ENCODE data around the gene TP53RK.
"Not testable (repeated sequence)": the region's sequence is repeated elsewhere in the genome, so short reads cannot be mapped to it uniquely, and the experiment has no call there.

The TP53RK gene

DNA sequence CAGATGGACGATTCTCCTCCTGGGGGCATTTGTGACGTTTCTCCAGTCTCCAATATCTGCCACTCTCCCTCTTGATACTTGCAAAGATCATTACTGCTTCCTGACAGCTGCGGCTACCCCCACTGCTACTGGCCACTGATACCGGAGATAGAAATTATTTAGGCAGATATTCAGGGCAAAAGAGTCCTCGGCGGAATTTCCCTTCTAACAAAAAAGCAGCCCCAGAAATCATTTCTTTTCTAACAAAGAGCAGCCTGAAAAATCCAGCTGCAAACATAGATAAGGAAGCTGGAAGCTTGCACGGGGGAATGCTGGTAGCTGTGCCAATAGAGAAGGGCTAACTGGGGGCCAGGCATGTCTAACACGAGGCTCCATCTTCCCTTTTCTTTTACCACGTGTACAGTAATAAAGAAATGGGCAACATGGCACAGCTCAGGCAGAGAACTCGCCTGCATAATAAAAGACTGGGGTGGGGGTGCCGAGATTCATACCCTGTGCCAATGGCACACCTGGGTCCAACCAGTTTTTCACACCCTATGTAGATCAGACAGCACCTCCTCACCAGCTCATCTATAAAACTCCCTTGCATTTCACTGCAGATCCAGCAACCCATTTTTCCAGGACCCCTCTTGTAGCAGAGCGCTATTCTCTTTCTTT lies 6.1 kb downstream of the TP53RK start:
- DNase-seq (ENCODE audit: low read depth): no peak

DNA sequence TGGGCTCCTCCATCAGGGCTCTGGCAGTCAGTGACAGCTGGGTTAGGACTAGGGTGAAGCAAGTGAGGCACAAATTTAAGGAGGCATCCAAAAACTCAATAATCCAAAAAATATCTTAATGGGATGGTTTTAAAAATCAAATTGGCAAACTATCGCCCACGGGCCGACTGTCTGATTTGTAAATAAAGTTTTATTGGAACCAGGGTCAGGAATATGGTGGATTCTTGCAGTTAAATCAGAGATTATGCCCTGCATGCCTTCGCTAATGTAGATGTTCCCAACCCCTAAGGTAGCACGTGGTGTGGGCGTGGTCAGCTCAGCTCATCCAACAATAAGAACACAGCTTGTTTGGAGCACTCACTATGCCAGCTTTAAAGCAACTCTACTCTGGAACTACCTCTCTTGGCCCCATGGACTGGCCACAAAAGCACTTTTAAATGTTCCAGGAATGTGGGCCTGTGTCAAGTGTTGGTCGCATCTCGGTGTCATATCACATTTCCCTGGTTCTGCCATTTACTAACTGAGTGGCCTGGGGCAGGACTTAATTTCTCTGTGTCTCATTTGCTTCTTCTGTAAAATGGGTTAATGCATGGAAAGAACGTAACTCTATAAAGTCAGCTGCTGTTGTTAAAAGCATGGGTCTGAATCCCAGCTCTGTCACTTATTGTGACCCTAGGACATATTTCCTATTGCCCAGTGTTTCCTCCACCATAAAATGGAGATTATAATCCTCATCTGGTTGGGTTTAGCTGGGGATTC lies 7.0 kb downstream of the TP53RK start:
- DNase-seq (ENCODE audit: low read depth): no peak

DNA sequence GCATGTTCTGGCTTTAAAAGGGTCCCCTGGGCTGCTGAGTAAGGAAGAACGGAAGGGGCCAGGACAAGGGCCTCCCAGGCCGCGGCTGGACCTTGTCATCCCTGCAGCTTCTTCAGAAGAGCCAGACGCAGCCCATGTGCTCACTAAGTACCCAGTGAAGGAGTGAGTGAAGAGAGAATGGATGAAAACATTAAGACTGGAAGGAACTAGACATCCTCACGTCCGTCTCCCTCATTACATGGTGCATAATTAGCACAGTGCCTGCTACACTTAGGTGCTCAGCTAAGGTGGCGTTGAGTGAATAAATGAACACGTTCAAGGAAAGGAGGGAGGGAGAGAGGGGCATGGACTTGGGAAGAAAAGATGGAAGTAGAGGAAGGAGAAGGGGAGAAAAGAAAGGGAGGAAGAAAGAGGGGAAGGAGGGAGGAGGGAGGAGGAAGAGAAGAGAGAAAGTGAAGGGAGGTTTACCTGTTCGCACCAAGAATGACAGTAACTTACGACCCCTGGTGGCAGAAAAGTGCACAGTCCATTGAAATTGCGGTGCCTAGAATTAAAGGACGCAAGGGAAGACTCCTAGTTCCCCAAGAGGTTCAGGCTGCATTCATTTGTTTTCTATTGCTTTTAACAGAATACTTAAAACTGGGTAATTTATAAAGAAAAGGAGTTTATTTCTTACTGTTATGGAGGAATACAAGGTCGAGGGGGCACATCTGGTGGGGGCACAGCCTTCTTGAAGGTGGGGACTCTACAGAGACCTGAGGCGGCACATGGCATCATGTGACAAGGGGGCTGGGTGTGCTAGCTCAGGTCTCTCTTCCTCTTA lies 8.0 kb downstream of the TP53RK start:
- DNase-seq (ENCODE audit: low read depth): peak; percentile 32

DNA sequence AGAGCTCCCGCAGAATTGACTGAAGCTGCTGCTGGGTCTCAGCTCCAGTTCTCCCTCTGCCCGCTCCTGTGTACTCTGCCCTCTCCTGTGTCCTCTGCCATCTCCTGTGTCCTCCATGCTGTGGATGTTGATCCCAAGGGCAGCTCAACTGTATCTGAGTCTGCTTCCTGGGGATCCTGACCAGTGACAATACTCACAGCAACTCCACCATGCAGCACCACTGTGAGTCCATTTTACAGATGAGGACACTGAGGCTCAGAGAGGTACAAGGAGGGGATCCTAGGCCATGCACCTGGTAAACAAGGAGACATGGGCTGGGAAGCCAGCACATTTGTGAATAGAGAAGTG lies 8.6 kb downstream of the TP53RK start:
- no peak for DNase-seq (ENCODE audit: low read depth)

DNA sequence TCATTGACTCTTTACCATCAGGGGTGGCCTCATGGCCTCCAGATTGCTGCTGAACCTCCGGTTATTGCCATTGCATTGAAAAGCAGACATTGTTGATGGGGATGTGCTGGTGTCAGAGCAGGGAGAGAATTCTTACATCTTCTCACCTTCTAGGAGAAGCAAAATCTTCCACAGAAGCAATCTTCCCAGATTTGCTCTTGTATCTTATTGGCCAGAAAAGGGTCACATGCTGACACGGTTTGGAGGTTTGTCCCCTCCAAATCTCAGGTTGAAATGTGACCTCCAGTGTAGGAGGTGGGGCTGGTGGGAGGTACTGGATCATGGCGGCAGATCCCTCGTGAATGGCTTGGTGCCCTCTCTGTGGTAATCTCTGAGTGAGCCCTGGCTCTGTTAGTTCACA lies 10.7 kb downstream of the TP53RK start:
- no peak for DNase-seq (ENCODE audit: low read depth)

DNA sequence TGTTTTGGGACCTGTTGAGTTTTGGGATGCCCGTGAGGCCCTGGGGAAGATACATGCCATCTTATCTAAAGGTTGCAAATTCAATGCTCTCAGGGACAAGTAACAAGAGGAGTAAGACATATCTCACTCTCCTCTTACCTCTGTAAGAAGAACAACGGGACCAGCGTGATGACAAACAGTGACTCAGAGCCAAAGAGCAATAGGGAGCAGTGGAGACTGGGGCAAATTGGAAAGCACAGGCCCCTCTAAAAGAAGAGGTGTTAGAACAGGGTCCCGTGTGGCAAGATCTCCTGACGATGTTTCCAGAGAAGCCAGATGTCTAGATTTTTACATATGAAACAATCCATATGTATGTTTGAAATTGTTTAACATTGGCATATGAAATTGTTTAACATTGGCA lies 11.6 kb downstream of the TP53RK start:
- no peak for DNase-seq (ENCODE audit: low read depth)

DNA sequence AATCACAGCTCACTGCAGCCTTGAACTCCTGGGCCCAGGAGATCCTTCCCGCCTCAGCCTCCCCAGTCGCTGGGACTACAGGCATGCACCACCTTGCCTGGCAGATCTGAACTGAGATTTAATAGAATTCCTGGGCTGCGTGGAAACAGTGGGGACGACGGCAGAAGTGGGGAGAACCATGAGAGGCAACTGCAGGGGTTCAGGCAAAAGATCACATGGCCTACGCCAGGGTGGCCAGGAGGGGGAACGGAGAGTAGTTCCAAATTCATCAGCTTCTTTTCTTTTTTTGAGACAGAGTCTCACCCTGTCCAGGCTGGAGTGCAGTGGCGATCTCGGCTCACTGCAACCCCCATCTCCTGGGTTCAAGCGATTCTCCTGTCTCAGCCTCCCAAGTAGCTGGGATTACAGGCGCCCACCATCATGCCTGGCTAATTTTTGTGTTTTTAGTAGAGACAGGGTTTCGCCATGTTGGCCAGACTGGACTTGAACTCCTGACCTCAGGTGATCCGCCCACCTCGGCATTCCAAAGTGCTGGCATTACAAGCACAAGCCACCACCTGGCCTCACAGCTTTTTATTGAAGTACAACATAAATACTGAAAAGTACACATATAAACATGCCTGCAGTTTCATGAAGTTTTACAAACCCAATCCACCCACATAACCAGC lies 12.5 kb downstream of the TP53RK start:
- DNase-seq (ENCODE audit: low read depth): not testable (repeated sequence)

DNA sequence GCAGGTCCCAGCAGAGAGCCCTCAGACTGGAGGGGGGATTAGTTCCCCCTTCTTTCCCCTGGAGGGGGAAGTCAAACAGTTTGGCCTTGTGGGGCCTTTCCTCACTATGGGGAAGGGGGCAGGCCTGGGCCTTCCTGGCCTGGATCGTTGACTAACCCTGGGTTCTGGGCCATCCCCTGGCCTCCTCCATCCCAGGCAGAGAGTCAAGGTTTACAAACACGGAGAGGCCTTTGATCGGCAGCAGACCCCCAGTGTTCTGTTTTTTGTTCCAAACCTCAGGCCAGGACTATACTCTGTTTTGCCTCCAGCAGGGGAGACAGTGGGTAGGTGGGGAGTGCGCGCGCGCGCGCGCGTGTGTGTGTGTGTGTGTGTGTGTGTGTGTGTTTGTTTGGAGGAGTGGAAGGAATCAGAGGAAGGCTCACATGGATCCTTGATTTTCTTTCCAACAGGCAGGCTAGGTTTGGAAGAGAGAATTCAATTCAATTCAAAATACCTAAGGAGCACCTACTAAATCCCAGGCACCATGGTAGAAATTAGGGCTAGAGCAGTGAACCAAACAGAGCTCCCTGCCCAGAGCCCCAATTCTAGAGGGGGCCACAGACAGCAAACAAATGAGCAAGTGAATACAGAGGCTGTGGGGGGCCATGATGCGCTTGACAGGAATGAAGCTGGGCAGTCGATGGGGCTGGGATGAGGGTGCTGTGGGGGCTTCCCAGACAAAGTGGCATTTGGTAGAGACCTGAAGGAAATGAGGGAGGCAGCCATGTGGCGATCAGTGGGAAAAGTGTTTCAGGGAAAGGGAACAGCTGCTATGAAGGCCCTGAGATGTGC lies 14.8 kb downstream of the TP53RK start:
- no peak for DNase-seq (ENCODE audit: low read depth)

DNA sequence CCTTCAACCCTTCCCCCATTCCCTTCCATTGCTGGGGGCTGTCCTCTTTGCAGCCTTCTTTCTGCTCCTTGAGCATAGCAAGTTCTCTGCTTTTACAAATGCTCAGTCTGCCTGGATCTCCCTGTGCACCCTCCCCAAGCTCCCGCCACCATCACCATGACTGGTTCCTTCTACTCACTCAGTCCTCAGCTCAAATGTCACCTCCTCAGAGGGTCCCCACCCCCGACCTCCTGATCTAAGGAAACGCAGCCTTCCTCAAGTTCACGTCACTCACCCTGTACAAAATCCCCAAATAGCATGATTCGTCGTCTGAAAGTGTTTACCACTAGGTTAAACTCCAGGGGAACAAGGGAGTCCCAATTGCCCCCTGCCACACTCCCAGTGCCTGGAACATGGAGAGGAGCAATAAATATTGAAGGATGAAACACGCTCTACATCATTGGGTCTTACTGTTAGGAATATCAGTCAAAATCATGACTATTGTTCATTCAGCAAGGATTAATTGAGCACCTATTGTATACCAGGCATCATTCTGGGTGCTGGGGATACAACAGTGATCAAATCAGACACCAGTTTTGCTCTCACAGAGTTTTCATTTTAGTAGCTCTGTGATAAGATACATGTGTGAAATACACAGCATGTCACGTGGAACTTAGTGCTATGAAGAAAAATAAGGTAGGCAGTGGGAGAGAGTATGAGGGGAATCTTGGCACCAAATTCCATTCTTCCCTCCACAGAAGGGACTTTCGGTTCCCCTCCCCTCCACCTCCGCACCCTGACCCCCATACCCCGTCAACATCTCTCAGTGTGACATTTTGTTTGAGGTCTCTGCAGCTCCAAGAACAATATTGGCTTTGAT lies 15.6 kb downstream of the TP53RK start:
- no peak for DNase-seq (ENCODE audit: low read depth)

DNA sequence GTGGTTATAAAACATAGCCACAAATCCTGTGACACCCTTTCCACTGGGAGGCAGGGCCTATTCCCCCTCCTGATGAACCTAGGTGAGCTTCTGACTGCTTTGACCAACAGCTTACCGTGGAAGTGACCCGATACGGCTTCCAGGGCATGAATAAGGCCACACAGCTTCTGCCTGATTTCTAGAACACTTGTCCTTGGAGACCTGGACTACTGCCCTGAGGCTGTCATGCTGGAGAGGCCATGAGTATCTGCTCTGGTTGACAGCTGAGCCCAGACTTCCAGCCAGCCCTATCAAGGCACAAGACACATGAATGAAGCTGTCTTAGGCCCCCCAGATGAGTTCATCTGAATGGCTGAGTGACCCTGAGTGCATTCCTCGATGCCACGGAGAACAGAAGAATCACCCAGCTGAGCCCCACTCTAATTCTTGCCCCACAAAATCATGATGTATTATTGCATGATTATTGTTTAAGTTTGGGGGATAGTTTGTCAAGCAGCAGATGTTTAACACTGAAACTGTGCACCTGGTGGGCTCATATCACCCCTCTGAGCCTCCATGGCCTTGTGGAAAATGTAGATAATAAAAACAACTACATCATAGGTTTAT lies 16.6 kb downstream of the TP53RK start:
- DNase-seq (ENCODE audit: low read depth): no peak

DNA sequence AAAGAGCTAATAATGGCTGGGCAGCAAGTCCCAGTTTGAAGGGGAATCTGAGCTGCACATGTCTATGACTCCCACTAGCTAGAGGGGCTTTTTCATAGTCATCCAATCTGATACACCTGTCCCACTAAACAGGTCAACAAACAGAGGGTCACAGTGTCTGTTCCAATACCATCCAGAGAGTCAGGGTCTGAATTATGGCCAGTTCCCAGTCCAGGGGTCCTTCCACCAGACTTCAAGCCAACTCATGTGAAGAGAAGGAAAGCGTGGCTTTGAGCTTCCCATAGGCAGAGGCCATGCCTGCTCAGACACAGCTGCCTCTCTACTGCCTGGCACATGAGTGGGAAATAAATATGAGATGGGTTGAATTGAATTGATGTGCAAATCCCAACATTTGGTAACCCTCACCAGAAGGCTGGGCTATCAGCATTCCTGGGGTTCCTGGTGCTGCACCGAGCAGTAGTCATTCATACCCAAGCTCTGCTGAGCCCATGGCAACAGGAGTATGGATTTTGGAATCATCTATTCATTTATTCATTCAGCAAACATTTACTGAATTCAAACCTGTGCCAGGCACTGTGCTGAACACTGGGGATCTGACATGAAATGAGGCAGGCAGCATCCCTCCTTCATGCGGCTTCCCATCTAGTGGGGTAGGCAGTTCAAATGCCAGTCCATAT lies 17.2 kb downstream of the TP53RK start:
- DNase-seq (ENCODE audit: low read depth): no peak

DNA sequence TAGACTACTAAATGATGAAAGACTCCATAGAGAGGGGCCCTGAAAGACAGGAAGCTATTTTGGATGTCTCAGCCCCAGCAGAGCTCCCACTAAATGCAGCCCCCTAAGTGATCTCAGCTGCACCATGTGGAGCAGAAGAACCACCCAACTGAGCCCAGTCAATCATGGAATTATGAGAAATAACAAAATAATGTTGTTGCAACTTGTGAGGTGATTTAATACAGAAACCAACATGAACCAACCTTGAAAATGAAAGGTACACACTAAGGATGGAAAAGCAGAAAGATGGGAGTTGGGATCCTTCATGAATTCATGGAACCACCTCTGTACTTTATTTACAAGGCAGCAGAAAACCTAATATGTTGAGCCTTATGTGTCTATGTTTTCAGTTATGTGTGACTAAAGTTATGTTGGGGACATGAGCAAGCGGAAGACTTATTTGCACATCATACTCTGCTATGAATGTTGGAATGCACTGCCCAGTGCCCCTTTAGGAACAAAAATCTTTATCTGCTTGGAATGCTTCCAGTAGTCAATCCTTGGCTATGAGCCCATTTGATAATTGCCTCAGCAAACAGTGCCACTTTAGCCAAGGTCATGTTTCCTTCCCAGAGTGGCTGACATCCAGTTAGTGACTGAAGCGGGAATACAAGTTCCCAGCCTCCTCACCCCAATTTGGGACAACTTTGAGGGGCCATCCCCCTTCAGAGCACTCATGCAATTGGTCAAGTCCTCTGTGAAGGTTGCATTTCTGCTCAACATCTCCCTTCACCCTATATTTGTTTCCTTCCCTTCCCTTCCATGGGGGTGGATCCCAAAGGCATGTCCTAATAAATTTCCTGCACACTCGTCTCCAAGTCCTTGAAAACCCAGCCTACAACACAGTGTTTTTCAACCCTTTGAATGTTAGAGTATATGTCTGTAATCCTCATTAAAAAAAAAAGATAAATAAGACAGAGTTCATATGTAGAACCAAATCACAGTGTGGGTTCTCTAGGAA lies 18.4 kb downstream of the TP53RK start:
- DNase-seq (ENCODE audit: low read depth): no peak

DNA sequence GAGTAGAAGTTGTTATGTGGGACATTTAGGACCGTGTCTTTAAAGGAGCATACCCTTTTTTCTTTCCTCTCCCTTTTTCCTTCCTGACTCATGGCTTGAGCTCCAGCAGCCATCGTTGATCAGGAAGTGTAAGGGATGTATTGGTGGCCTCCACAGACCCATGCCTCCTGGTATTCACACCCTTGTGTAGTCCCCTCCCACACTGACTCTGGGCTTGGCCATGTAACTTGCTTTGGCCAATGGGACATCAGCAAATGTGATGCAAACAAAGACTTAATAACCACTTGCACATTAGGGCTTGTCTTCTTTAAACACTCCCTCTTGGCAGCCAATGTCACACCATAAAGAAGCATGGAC lies 19.0 kb downstream of the TP53RK start:
- DNase-seq (ENCODE audit: low read depth): no peak

DNA sequence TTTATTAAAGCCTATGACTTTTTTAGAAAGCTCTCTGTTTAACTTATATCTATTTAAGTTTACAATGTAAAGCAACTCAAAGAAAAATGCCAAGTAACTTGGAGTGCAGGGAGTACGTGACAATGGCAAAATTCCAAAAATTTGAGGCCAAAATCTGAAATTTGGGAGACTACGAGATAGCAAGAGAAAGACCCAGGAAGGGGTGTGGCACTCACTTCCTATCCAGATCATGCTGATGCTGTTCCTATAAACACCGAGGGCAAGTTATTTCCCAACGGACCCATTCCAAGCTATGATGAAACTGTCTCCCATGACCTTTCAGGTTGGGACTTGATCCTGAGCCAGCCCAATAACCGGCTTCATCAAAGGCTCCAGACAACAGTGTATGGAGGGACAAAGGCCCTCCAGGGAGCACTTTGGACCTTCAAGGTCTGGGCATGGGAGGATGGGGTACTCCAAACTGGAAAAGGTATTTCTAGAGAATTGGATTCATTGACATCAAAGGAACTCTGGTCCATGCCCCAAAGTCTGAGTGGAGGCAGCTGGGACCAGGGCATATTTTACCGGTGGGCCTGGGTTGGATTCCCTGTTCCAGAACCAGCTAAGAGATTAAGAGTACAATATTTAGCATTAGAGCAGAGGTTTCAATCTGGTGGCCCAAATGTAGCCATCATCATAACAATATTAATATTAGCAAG lies 22.3 kb downstream of the TP53RK start:
- no peak for DNase-seq (ENCODE audit: low read depth)

DNA sequence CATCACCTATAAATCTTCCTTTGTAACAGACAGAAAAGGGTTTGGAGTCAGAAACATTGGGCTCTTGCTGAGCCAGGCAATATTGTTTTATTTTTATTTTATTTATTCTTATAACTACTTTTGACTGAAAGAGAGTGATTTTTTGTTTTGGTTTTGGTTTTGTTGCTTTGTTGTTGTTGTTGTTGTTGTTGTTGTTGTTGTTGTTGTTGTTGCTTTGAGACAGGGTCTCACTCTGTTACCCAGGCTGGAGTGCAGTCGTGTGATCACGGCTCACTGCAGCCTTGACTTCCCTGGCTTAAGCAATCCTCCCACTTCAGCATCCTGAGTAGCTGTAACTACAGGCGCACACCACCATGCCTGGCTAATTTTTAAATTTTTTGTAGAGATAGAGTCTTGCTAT lies 22.9 kb downstream of the TP53RK start:
- no peak for DNase-seq (ENCODE audit: low read depth)

DNA sequence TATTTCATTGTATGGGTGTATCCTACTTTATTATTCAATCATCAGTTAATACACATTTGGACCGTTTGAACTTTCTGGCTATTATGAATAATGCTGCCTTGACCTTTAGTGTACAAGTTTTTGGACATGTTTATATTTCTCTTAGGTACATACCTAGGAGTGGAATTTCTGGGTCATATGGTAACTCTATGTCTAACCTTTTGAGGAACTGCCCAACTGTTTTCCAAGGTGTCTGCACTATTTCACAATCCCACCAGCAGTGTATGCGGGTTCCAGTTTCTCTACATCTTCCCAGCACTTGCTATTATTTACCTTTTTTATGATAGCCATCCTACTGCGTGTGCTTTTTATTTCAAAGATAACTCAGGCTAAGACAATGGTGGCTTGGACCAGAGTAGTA lies 23.6 kb downstream of the TP53RK start:
- DNase-seq (ENCODE audit: low read depth): no peak

DNA sequence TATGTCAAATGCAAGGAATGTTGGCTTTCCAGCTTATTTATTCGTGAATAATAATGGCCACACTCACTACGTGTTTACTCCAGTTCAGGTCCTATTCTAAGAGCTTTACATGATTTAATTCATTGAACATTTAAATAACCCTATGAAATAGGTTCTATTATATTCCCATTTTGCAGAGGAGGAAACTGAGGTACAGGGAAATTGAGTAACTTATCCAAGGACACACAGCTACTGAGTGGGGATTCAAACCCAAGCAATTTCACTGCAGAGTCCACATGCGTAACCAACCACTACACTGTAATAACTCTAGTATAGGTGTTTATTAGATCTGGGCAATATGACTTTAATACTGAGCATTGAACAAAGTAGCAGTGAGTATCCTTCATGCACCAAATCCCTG lies 25.7 kb downstream of the TP53RK start:
- DNase-seq (ENCODE audit: low read depth): no peak

DNA sequence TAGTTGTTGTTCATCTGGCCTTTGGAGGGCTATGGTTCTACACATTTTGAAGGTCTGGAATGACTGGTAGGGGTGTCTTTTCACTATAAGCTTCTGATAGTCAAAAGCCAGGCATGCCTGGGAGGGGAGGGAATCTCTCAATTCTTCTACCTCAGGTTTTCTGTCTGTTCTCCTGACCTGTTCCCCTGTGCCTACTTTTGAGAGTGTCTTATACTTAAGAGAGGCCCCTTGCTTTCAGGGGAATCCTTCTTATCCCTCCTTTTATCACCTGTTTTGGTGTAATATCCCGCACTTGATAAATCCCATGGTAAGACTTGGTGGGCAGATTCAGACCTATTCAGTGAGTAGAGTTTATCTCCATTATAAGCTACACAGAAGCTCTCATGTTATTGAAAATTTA lies 27.6 kb downstream of the TP53RK start:
- no peak for DNase-seq (ENCODE audit: low read depth)

Measured in stimulated activated CD8-positive, alpha-beta memory T cell treated with anti-CD3 and anti-CD28 coated beads, Interleukin-15, amount 100 ng/mL, for 24 hours (primary cell).